IMR-90 (cell line): Measurements from ENCODE around the gene TIMM21. TPM values are rescaled to one million over a fixed set of nuclear protein-coding genes. Genes with fewer than 3 reads are reported as not detected.

Experiments
- ATAC-seq: fragments of 200-7000 bp; cut with Tn5 transposase; 2 replicates; pipeline ENCODE4 v1.9.1; 2020; ENCODE audit warnings: low read depth, mild to moderate bottlenecking, moderate library complexity
- BruUV-seq: library from RNA; stranded (reverse); fragments of 400-500 nt; replicated peaks from 2 replicates; lab custom pipeline; 2021; lab: Mats Ljungman, UMichigan
- CTCF ChIA-PET: fragments of 300-600 bp; formaldehyde crosslinking; extraction: SDS; loops from one replicate; lab custom pipeline; 2021; ENCODE audit warnings: antibody characterized with exemption; lab: Yijun Ruan, JAX
- POLR2A ChIA-PET: fragments of 300-600 bp; sonication (Branson Sonifier 250); formaldehyde crosslinking; loops from one replicate; lab custom pipeline; 2022; ENCODE audit warnings: antibody characterized with exemption; ENCODE audit not compliant: unreplicated experiment; lab: Charles Lee
- DNase-seq: peaks from one replicate; pipeline ENCODE4 v3.0.0; 2013
- H2AFZ ChIP-seq: replicated peaks from 2 replicates; pipeline ENCODE3; 2013; ENCODE audit warnings: low read length, mild to moderate bottlenecking; ENCODE audit not compliant: poor library complexity
- H2AK5ac ChIP-seq: 2 replicates; pipeline ENCODE4 v1.6.1; 2013; ENCODE audit warnings: low read depth, low read length, inconsistent platforms
- H2AK9ac ChIP-seq: replicated peaks from 2 replicates; pipeline ENCODE3; 2013; ENCODE audit warnings: mild to moderate bottlenecking, low read depth, low read length, moderate library complexity; ENCODE audit not compliant: poor library complexity
- H2BK120ac ChIP-seq: 2 replicates; pipeline ENCODE4 v1.6.1; 2013; ENCODE audit warnings: low read depth, low read length, inconsistent platforms
- H2BK15ac ChIP-seq: 3 replicates; pipeline ENCODE4 v1.6.1; 2013; ENCODE audit warnings: low read depth, low read length, inconsistent platforms
- H2BK20ac ChIP-seq: 2 replicates; pipeline ENCODE4 v1.6.1; 2013; ENCODE audit warnings: low read depth, mild to moderate bottlenecking, inconsistent platforms, low read length, moderate library complexity
- H2BK5ac ChIP-seq: 2 replicates; pipeline ENCODE4 v1.6.1; 2013; ENCODE audit warnings: mild to moderate bottlenecking, low read depth, low read length, inconsistent platforms; ENCODE audit not compliant: poor library complexity, severe bottlenecking
- H3K14ac ChIP-seq: replicated peaks from 2 replicates; pipeline ENCODE4 v1.6.1; 2013; ENCODE audit warnings: low read depth, low read length, inconsistent platforms
- H3K18ac ChIP-seq: 2 replicates; pipeline ENCODE4 v1.6.1; 2013; ENCODE audit warnings: low read depth, low read length, control low read depth
- H3K23ac ChIP-seq: 2 replicates; pipeline ENCODE4 v1.6.1; 2013; ENCODE audit warnings: low read depth, low read length, inconsistent platforms
- H3K27ac ChIP-seq: 2 replicates; pipeline ENCODE4 v1.5.1; 2013; ENCODE audit warnings: mild to moderate bottlenecking, control low read depth, low read length; ENCODE audit not compliant: insufficient read depth
- H3K27me3 ChIP-seq: 2 replicates; pipeline ENCODE4 v1.6.1; 2013; ENCODE audit warnings: low read length; ENCODE audit not compliant: control insufficient read depth, insufficient read depth
- H3K36me3 ChIP-seq: 2 replicates; pipeline ENCODE4 v1.6.1; 2013; ENCODE audit warnings: low read length, mixed read lengths; ENCODE audit not compliant: control insufficient read depth, insufficient read depth
- H3K4ac ChIP-seq: 2 replicates; pipeline ENCODE4 v1.6.1; 2013; ENCODE audit warnings: low read depth, low read length, inconsistent platforms
- H3K4me1 ChIP-seq: 2 replicates; pipeline ENCODE4 v1.6.1; 2013; ENCODE audit warnings: low read length, mixed read lengths; ENCODE audit not compliant: control insufficient read depth, insufficient read depth
- H3K4me2 ChIP-seq: 2 replicates; pipeline ENCODE4 v1.6.1; 2013; ENCODE audit warnings: low read depth, mild to moderate bottlenecking, control low read depth, low read length, moderate library complexity
- H3K4me3 ChIP-seq: 2 replicates; pipeline ENCODE4 v1.5.1; 2013; ENCODE audit warnings: low read depth, mild to moderate bottlenecking, control low read depth, low read length, moderate library complexity; ENCODE audit not compliant: insufficient read depth
- H3K56ac ChIP-seq: 2 replicates; pipeline ENCODE4 v1.6.1; 2013; ENCODE audit warnings: low read length, inconsistent platforms; ENCODE audit not compliant: insufficient read depth; ENCODE audit errors: extremely low read depth
- H3K79me1 ChIP-seq, 2 experiments: 2 replicates each; pipeline ENCODE4 v1.6.1; 2013; ENCODE audit warnings: low read length in 2 of 2, inconsistent platforms in 1 of 2, low read depth in 1 of 2
- H3K9ac ChIP-seq: 2 replicates; pipeline ENCODE4 v1.6.1; 2013; ENCODE audit warnings: low read depth, low read length, control low read depth
- H3K9me1 ChIP-seq: 2 replicates; pipeline ENCODE4 v1.6.1; 2013; ENCODE audit warnings: low read length, inconsistent platforms; ENCODE audit not compliant: insufficient read depth
- H3K9me3 ChIP-seq: 2 replicates; pipeline ENCODE4 v1.6.1; 2013; ENCODE audit warnings: low read length; ENCODE audit not compliant: control insufficient read depth, insufficient read depth
- H4K20me1 ChIP-seq: 2 replicates; pipeline ENCODE4 v1.6.1; 2013; ENCODE audit warnings: low read length, inconsistent platforms; ENCODE audit not compliant: insufficient read depth
- H4K5ac ChIP-seq: 2 replicates; pipeline ENCODE4 v1.6.1; 2013; ENCODE audit warnings: mild to moderate bottlenecking, low read depth, low read length, control low read depth
- H4K8ac ChIP-seq, 2 experiments: 2 replicates each; pipeline ENCODE4 v1.6.1; 2013; ENCODE audit warnings: low read depth in 2 of 2, low read length in 2 of 2, control low read depth in 1 of 2, inconsistent platforms in 1 of 2
- H4K91ac ChIP-seq: 2 replicates; pipeline ENCODE4 v1.6.1; 2013; ENCODE audit warnings: low read depth, low read length, inconsistent platforms; ENCODE audit not compliant: insufficient read depth
- BHLHE40 ChIP-seq: fragments of 150-350 bp; IDR thresholded peaks from 2 replicates; pipeline ENCODE4 v1.6.1; 2016; ENCODE audit warnings: mild to moderate bottlenecking, low read depth, low read length
- CEBPB ChIP-seq: IDR thresholded peaks from 2 replicates; pipeline ENCODE4 v1.6.1; 2012; ENCODE audit warnings: low read depth, low read length, improper control_type of control experiment
- CHD1 ChIP-seq: IDR thresholded peaks from 2 replicates; pipeline ENCODE4 v1.6.1; 2012; ENCODE audit warnings: low read depth, low read length, improper control_type of control experiment
- CTCF ChIP-seq: conservative IDR thresholded peaks from 2 replicates; pipeline ENCODE4 v1.5.1; 2012; ENCODE audit warnings: mild to moderate bottlenecking, low read depth, low read length, improper control_type of control experiment
- MAFK ChIP-seq: IDR thresholded peaks from 2 replicates; pipeline ENCODE4 v1.6.1; 2012; ENCODE audit warnings: low read depth, low read length, improper control_type of control experiment
- MAZ ChIP-seq: IDR thresholded peaks from 2 replicates; pipeline ENCODE4 v1.6.1; 2012; ENCODE audit warnings: low read depth, mild to moderate bottlenecking, low read length, improper control_type of control experiment, moderate library complexity, borderline replicate concordance
- MXI1 ChIP-seq: IDR thresholded peaks from 2 replicates; pipeline ENCODE4 v1.6.1; 2012; ENCODE audit warnings: low read depth, mild to moderate bottlenecking, low read length, moderate library complexity, borderline replicate concordance
- NFE2L2 ChIP-seq: fragments of 150-350 bp; IDR thresholded peaks from 2 replicates; pipeline ENCODE4 v1.6.1; 2016; ENCODE audit warnings: low read depth, mild to moderate bottlenecking, low read length
- RAD21 ChIP-seq: IDR thresholded peaks from 2 replicates; pipeline ENCODE4 v1.6.1; 2012; ENCODE audit warnings: low read length, improper control_type of control experiment
- RFX5 ChIP-seq: IDR thresholded peaks from 2 replicates; pipeline ENCODE4 v1.8.0; 2012; ENCODE audit warnings: low read depth, mild to moderate bottlenecking, low read length, moderate library complexity
- SMC3 ChIP-seq: fragments of 150-350 bp; IDR thresholded peaks from 2 replicates; pipeline ENCODE4 v1.6.1; 2016; ENCODE audit warnings: low read depth, mild to moderate bottlenecking, antibody characterized with exemption, low read length, moderate library complexity
- USF2 ChIP-seq: fragments of 150-350 bp; IDR thresholded peaks from 2 replicates; pipeline ENCODE4 v1.6.1; 2017; ENCODE audit warnings: mild to moderate bottlenecking, antibody characterized with exemption, low read length, low read depth
- WGBS, 2 experiments: methylation state at CpG; one replicate each; pipeline versions ENCODE4 v1.1.5 to v1.1.7; 2013; ENCODE audit warnings: missing lambda C conversion rate in 2 of 2; ENCODE audit not compliant: insufficient read length in 1 of 2; ENCODE audit errors: extremely low coverage in 2 of 2; 5-methylcytosine and 5-hydroxymethylcytosine counted together
- dilution Hi-C: fragments of 300-500 bp; cut with HindIII; formaldehyde crosslinking; loops from one replicate; pipeline ENCODE4 v1.14.3; 2018; ENCODE audit warnings: low sequenced_read_pairs; ENCODE audit not compliant: unreplicated experiment
- in situ Hi-C: fragments of 300-500 bp; cut with MboI; formaldehyde crosslinking; loops from 3 replicates; pipeline ENCODE4 v1.14.3; 2019; ENCODE audit warnings: low sequenced_read_pairs, inconsistent platforms, mixed read lengths
- intact Hi-C: fragments of 100-400 bp; cut with micrococcal nuclease; formaldehyde crosslinking; loops from 2 replicates; pipeline ENCODE4 v1.10.0; 2022
- polyA plus RNA-seq, 3 experiments: library from polyadenylated mRNA; depleted of rRNA; stranded (reverse); fragments of >200 nt; gene quantifications; 2 replicates each; pipeline ENCODE4 v1.2.3, GENCODE V29; 2012; ENCODE audit warnings: low replicate concordance in 1 of 3
- total RNA-seq: library from RNA; depleted of rRNA; stranded (reverse); fragments of >200 nt; gene quantifications from 2 replicates; pipeline ENCODE4 v1.2.3, GENCODE V29; 2012

The TIMM21 gene
- total and polyA plus RNA-seq, 2 of the 4 experiments (the other 2 are of a cell fraction), result 42.8 to 52.7 TPM

- Histone ChIP-seq H4K20me1 (no peaks in the 10 kb centered on the region), H4K8ac (no peak overlapping the region)
- POLR2A ChIA-PET, result no interaction called here
Measured at GRCh38 chr18:74178884-74179283, 30.6 kb downstream of the TIMM21 start.

More at GRCh38 chr18:74178884-74179283, 30.6 kb downstream of the TIMM21 start:
- Histone ChIP-seq H3K56ac (no peak overlapping the region), H3K9me3 (peaks cover 6% of the 10 kb centered on the region), H3K27me3 (peaks cover 34% of the 10 kb centered on the region), H4K91ac (no peak overlapping the region), H3K9me1 (no peaks in the 10 kb centered on the region), H3K4me3 (no peak overlapping the region), H3K23ac (no peak overlapping the region), H2AFZ (no peak overlapping the region), H3K18ac (no peak overlapping the region), H3K4me1 (no peaks in the 10 kb centered on the region), H2BK120ac (no peak overlapping the region), H2BK15ac (no peak overlapping the region), H2BK5ac (no peak overlapping the region), H3K36me3 (no peaks in the 10 kb centered on the region), H3K27ac (no peak overlapping the region), H2AK9ac (no peak overlapping the region), H3K4me2 (no peak overlapping the region), H4K5ac (no peak overlapping the region), H3K4ac (no peak overlapping the region), H2BK20ac (no peak overlapping the region), H3K9ac (no peak overlapping the region), H3K79me1 (no peaks in the 10 kb centered on the region), H3K14ac (no peak overlapping the region), H2AK5ac (no peak overlapping the region)
- no CpG with 5 or more reads among the region's 1 CpG for WGBS, 2 experiments
- in situ Hi-C loops, result no loop called here
- TF ChIP-seq SMC3, result no peak
- no peak for TF ChIP-seq MAFK
- no peak for TF ChIP-seq CTCF
- no peak for TF ChIP-seq CHD1
- no peak for TF ChIP-seq RAD21
- TF ChIP-seq CEBPB, result no peak
- no peak for TF ChIP-seq NFE2L2
- no peak for TF ChIP-seq MAZ
- TF ChIP-seq USF2, result no peak
- TF ChIP-seq BHLHE40, result no peak
- TF ChIP-seq MXI1, result no peak
- no peak for TF ChIP-seq RFX5
- ATAC-seq (no peak), DNase-seq (no peak)
- dilution Hi-C loops, result no loop called here
- CTCF ChIA-PET, result no interaction called here
- intact Hi-C loops, result no loop called here
- BruUV-seq, result no TSS peak
